GM18526 (cell line): Measurements from ENCODE around the gene UEVLD.
A peak's percentile ranks its signal among the peaks of the same experiment; 100 is the strongest.

Experiments used
- POLR2A ChIP-seq: IDR thresholded peaks from 3 replicates; pipeline ENCODE4 v1.6.1; 2011; ENCODE audit not compliant: insufficient read length; ENCODE audit errors: extremely low read depth

Gene UEVLD

GRCh38 chr11:18588297-18589252 is at the start of gene UEVLD:
Gene UEVLD (minus strand): TSS chr11:18588734. CDS start chr11:18588654, 80 bp downstream.
- TF ChIP-seq POLR2A = peak; percentile 76

GRCh38 chr11:18634140-18635032 is 45.9 kb upstream of the UEVLD start, which contains the start of gene SPTY2D1:
Gene SPTY2D1 (minus strand): TSS chr11:18634342. CDS start chr11:18634257, 85 bp downstream.
- peak; percentile 95 for TF ChIP-seq POLR2A

- TF ChIP-seq POLR2A = peak; percentile 50
Observed at GRCh38 chr11:18633256-18634139, 45.0 kb upstream of the UEVLD start.

DNA sequence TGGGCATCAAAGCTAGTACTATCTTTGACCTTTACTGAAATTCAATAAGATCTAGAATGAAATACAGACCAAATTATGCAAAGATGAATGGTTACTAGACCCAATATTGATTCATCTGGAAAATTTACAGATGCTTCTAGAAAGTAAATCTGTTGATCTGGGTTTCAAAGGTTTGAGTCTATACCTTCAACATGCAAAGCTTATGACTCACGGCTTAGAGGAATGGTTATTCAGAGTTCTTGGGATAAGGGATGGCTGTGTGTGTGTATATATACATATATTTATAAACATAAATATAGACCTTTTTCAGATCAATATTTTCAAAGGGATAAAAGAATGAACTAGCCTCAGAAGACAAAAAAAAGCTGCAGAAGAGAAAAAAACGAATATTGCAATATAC is 44.3 kb upstream of the UEVLD start:
- TF ChIP-seq POLR2A = no peak

DNA sequence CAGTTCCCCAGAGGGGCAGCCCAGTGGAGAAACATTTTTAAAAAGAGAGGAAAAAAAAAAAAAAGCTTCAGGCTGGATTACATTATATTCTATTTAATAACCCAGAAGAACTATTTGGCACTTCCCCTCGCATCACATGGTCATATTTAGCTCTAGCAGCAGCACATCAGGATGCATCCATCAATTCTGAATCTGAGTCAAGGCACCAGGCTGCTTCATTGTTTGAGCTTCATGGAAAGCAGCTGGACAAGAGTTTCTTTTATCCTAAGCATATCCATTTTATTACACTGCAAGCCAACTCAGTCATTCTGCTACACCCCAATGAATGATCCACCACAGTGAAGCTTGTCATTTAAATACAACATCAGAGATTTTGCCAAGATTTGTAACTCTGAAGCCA is 35.6 kb upstream of the UEVLD start:
- no peak for TF ChIP-seq POLR2A

- TF ChIP-seq POLR2A = no peak
Observed at GRCh38 chr11:18623707-18624106, 35.2 kb upstream of the UEVLD start.

DNA sequence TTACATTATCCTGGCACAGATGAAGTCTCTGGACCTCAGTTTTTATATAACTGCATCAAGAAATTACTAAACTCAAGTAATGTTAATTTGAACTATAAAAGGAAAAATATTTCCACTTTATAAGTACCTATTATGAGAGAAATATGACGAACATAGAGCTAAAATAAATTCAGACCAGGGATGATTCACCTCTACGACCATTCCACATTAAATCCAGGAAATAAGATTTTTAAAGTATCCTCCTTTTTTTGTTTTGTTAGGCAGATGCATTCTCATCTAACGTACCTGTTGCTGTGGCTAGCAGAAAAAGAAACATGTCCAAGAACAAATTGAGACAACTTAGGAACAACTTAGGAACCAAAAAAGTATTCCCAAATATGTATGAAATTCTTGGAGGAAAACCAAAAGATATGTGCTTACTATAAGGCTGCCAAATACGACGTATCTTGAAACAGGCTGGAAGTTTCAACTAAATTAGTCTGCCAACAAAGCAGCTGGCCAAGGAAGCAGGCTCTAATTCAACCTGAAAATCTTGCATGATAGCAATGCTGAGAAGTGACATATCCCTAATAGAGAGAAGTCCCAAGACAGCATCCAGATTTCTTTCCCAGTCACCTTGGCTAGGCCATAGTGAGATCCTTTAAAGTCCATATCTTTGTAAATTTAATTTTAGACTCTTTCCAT is 29.9 kb upstream of the UEVLD start:
- TF ChIP-seq POLR2A = no peak

- no peak for TF ChIP-seq POLR2A
Observed at GRCh38 chr11:18617688-18618341, 29.3 kb upstream of the UEVLD start.

- no peak for TF ChIP-seq POLR2A
Observed at GRCh38 chr11:18615628-18616392, 27.3 kb upstream of the UEVLD start.

DNA sequence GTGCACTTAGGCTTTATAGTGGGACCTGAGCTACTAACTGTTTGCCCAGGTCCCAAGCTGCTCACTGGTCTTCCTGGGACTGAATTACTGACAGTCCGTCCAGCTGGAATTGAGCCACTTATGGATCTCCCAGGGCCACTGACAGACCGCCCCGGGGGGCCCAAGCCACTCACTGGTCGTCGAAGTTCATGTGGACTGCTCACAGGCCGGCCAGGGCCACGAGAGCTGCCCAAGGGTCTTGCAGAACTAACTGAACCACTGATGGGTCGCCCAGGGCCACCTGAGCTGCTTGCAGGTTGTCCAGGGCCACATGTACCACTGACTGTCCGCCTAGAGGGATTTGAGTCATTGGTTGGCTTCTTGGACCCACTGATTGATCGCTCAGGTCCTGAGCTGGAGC is 26.1 kb upstream of the UEVLD start:
- no peak for TF ChIP-seq POLR2A

DNA sequence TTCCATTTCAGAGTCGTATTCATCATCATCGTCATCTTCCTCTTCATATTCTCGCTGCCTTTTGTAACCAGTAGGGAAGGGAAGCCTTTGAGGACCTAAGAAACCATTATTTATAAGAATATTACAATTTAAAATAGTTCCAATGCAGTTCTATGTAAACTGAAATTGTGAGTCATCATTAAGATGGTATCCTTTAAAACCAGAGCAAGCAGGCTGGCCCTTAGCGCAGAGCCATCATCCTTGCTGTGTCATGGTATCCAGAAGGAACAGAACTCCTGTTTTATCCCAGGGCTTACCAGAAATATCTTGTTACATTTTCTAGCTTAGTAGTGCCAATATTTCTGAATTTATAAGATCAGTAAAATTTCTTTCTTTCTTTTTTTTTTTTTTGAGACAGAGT is 23.9 kb upstream of the UEVLD start:
- TF ChIP-seq POLR2A = no peak

- no peak for TF ChIP-seq POLR2A
Observed at GRCh38 chr11:18611196-18611595, 22.7 kb upstream of the UEVLD start.

GRCh38 chr11:18608376-18608775 is 19.8 kb upstream of the UEVLD start:
- no peak for TF ChIP-seq POLR2A
